ENCODE results near the gene CEBPA. TPM values are rescaled to one million over a fixed set of nuclear protein-coding genes. Genes with fewer than 3 reads are reported as not detected.

The CEBPA gene
- total RNA-seq, 1 donor from 2014 or later: 1.7 TPM

DNA sequence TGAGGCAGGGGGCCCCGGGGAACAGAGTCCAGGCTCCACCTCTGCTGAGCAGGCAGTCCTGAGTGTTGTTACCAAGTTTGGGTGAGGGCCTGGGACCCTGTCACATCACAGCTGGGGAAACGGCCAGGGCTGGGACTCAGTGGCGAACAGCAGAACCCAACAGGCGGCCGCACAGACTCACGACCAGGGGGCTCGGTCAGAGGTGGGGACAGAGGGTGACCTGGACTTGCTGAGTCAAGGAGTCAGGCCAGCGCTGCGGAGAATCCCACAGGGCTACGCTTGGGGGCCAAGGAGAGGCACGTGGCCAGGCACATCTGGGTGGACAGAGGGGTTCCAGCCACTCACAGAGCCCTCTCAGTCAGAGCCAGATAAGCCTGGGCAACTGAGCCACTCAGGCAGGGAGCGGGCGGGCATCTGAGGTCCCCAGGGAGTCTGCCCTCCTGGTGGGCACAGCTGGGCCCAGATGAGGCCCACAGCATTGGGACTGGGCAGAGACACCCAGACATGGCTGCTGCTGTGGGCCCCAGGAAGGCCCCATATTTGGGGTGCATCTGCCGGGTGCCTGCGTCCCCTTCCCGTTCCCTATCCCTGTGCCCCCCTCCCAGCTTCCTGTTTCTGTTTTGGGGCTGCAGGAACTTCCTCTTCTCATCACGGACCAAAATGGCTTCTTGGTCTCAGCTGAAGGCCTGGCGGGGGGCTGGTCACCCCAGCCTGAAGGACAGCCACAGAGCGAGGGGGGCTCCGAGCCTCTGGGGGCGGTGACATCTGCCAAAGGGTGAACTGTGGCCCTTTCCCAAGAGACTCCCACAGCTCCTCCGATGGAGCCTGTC, 34.0 kb downstream of the CEBPA start:
- H3K27me3 Mint-ChIP-seq (ENCODE audit: low read depth): peaks cover 2% of the 10 kb centered on the region
- no peaks in the 10 kb centered on the region for H3K36me3 Mint-ChIP-seq (ENCODE audit: low read depth)
- peaks cover 5% of the 10 kb centered on the region for H3K4me1 Mint-ChIP-seq (ENCODE audit: low read depth)
- H3K9me3 Mint-ChIP-seq (ENCODE audit: low read depth): no peaks in the 10 kb centered on the region
- DNase-seq (ENCODE audit: low spot score): no peak
- H3K4me3 Mint-ChIP-seq (ENCODE audit: unreplicated experiment): no peak overlapping the region
- H3K27ac Mint-ChIP-seq (ENCODE audit: unreplicated experiment): no peak overlapping the region
- TF ChIP-seq, protein P1, sequence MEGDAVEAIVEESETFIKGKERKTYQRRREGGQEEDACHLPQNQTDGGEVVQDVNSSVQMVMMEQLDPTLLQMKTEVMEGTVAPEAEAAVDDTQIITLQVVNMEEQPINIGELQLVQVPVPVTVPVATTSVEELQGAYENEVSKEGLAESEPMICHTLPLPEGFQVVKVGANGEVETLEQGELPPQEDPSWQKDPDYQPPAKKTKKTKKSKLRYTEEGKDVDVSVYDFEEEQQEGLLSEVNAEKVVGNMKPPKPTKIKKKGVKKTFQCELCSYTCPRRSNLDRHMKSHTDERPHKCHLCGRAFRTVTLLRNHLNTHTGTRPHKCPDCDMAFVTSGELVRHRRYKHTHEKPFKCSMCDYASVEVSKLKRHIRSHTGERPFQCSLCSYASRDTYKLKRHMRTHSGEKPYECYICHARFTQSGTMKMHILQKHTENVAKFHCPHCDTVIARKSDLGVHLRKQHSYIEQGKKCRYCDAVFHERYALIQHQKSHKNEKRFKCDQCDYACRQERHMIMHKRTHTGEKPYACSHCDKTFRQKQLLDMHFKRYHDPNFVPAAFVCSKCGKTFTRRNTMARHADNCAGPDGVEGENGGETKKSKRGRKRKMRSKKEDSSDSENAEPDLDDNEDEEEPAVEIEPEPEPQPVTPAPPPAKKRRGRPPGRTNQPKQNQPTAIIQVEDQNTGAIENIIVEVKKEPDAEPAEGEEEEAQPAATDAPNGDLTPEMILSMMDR (IDR thresholded peaks at IDR 0.05): no peak

GRCh38 chr19:33267706-33268105, 34.6 kb downstream of the CEBPA start:
- TF ChIP-seq, protein P1 (IDR thresholded peaks at IDR 0.05): no peak
- H3K4me1 Mint-ChIP-seq (ENCODE audit: low read depth): no peaks in the 10 kb centered on the region
- peaks cover 2% of the 10 kb centered on the region for H3K27me3 Mint-ChIP-seq (ENCODE audit: low read depth)
- no peaks in the 10 kb centered on the region for H3K36me3 Mint-ChIP-seq (ENCODE audit: low read depth)
- no peak overlapping the region for H3K4me3 Mint-ChIP-seq (ENCODE audit: unreplicated experiment)
- no peaks in the 10 kb centered on the region for H3K9me3 Mint-ChIP-seq (ENCODE audit: low read depth)
- DNase-seq (ENCODE audit: low spot score): no peak
- H3K27ac Mint-ChIP-seq (ENCODE audit: unreplicated experiment): no peak overlapping the region

DNA sequence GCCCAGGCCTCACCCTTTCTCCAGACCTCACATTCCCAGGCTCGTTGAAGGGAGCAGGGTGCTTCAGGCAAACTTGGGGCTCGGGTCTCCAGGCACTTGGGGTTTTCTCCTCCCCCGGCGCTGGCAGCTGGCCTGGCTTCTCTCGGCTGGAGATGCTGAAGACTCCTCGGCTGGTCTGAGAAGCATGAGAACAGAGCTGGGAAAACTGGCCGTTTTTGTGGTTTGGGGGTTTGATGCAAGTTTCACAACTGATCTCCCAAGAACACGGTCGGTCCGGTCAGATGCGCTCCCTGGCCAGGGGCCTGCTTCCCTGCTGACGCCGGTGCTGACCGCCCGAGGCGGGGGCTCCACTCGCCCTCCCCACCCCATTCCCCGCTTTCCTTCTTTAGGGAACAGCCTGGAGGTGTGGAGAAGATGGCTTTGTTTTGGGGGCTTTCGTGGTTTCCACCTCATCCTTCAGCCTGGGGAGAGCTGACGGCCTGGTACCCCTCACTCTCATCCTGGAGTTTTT, 35.3 kb downstream of the CEBPA start:
- Mint-ChIP-seq H3K27ac (ENCODE audit: unreplicated experiment) (no peak overlapping the region), H3K4me1 (ENCODE audit: low read depth) (no peaks in the 10 kb centered on the region), H3K4me3 (ENCODE audit: unreplicated experiment) (no peak overlapping the region), H3K36me3 (ENCODE audit: low read depth) (no peaks in the 10 kb centered on the region), H3K9me3 (ENCODE audit: low read depth) (no peaks in the 10 kb centered on the region), H3K27me3 (ENCODE audit: low read depth) (peaks cover 2% of the 10 kb centered on the region)
- TF ChIP-seq, protein P1 (IDR thresholded peaks at IDR 0.05): no peak
- DNase-seq (ENCODE audit: low spot score): no peak

- Mint-ChIP-seq H3K27ac (ENCODE audit: unreplicated experiment) (no peak overlapping the region), H3K36me3 (ENCODE audit: low read depth) (no peaks in the 10 kb centered on the region), H3K27me3 (ENCODE audit: low read depth) (peaks cover 2% of the 10 kb centered on the region), H3K4me3 (ENCODE audit: unreplicated experiment) (no peak overlapping the region), H3K4me1 (ENCODE audit: low read depth) (no peaks in the 10 kb centered on the region), H3K9me3 (ENCODE audit: low read depth) (no peaks in the 10 kb centered on the region)
- TF ChIP-seq, protein P1 (IDR thresholded peaks at IDR 0.05): no peak
- no peak for DNase-seq (ENCODE audit: low spot score)
Observed at GRCh38 chr19:33264881-33265445, 37.4 kb downstream of the CEBPA start.

DNA sequence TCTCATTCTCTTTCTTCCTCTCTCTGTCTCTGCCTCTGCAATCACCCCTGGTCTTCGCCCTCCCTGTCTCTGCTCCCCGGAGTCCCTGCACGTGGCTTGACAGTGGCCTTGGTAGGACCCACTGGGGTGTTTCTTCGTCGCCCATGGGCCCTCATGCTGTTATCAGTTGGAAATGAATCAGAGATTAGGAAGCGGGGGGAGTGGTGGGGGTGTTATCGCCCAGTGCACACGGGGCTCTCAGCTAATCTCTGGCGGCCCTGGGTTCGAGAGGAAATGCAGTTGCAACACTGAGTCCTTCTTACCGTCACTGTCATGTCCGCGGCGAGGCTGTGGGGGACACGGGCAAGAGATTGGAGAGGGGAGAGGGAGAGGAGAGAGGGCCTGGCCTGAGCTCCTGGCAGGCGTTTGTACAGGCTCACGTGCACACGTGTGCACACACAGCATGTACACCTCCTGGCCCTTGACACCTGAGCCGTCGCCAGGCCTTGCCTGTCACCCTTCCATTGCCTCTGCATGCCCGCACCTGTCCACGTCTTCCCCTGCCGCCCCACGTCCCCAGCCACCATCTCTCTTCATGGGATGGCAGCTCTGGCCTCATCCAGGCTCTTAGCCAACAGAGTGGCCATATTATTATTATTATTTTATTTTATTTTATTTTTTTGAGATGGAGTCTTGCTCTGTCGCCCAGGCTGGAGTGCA, 38.9 kb downstream of the CEBPA start:
- no peak for DNase-seq (ENCODE audit: low spot score)
- TF ChIP-seq, protein P1 (IDR thresholded peaks at IDR 0.05): no peak
- no peaks in the 10 kb centered on the region for H3K36me3 Mint-ChIP-seq (ENCODE audit: low read depth)
- peaks cover under 1% of the 10 kb centered on the region for H3K9me3 Mint-ChIP-seq (ENCODE audit: low read depth)
- no peaks in the 10 kb centered on the region for H3K4me1 Mint-ChIP-seq (ENCODE audit: low read depth)
- no peak overlapping the region for H3K27ac Mint-ChIP-seq (ENCODE audit: unreplicated experiment)
- H3K4me3 Mint-ChIP-seq (ENCODE audit: unreplicated experiment): no peak overlapping the region
- peaks cover 4% of the 10 kb centered on the region for H3K27me3 Mint-ChIP-seq (ENCODE audit: low read depth)
